Nephron (organoid): ENCODE results near the gene GIPR.

ENCODE experiments used
- H3K27ac Mint-ChIP-seq, 3 experiments: 2 replicates each; pipeline ENCODE4 v1.8.0; 2020; ENCODE audit warnings: mixed read lengths in 3 of 3, mild to moderate bottlenecking in 2 of 3, moderate library complexity in 1 of 3
- H3K27me3 Mint-ChIP-seq: 2 replicates; pipeline ENCODE4 v1.8.0; 2021; ENCODE audit warnings: low read depth, mild to moderate bottlenecking, moderate library complexity, mixed read lengths
- H3K36me3 Mint-ChIP-seq: 2 replicates; pipeline ENCODE4 v1.8.0; 2020; ENCODE audit warnings: low read depth, mixed read lengths
- H3K4me1 Mint-ChIP-seq: 2 replicates; pipeline ENCODE4 v1.8.0; 2020; ENCODE audit warnings: mixed read lengths
- H3K4me3 Mint-ChIP-seq, 3 experiments: 2 replicates each; pipeline ENCODE4 v1.8.0; 2020; ENCODE audit warnings: mild to moderate bottlenecking in 3 of 3, mixed read lengths in 3 of 3, moderate library complexity in 2 of 3
- H3K9me3 Mint-ChIP-seq: 2 replicates; pipeline ENCODE4 v1.8.0; 2020; ENCODE audit warnings: mixed read lengths
- CTCF ChIP-seq, 3 experiments: fragments of 200-600 bp; sonication (generic); IDR thresholded peaks; one replicate each; pipeline ENCODE4 v1.5.0; 2021; ENCODE audit warnings: antibody characterized with exemption in 3 of 3; ENCODE audit not compliant: unreplicated experiment in 3 of 3

GIPR gene

GRCh38 chr19:45638930-45639729 lies 28.9 kb upstream of the GIPR start, which contains the start of gene EML2:
EML2 (minus strand) TSS chr19:45639397; CDS start chr19:45639376, 21 bp downstream.
- H3K9me3 Mint-ChIP-seq = no peaks in the 10 kb centered on the region
- no peaks in the 10 kb centered on the region for H3K36me3 Mint-ChIP-seq
- H3K27ac Mint-ChIP-seq = peak within 1 kb of the TSS; percentile 31 to 85 (median 61)
- H3K4me3 Mint-ChIP-seq = peak within 1 kb of the TSS; percentile 90 to 95 (median 92)
- H3K4me1 Mint-ChIP-seq = peaks cover 28% of the 10 kb centered on the region
- TF ChIP-seq CTCF (IDR thresholded peaks at IDR 0.05; ENCODE audit: unreplicated experiment in 3 of 3) = no peak
- H3K27me3 Mint-ChIP-seq = peaks cover 22% of the 10 kb centered on the region

GRCh38 chr19:45640849-45641273 lies 27.2 kb upstream of the GIPR start:
- TF ChIP-seq CTCF (IDR thresholded peaks at IDR 0.05; ENCODE audit: unreplicated experiment in 3 of 3) = no peak
- Mint-ChIP-seq H3K36me3 (no peaks in the 10 kb centered on the region), H3K27me3 (peaks cover 32% of the 10 kb centered on the region), H3K27ac (peak overlapping the region; percentile 0 to 61 (median 48)), H3K9me3 (no peaks in the 10 kb centered on the region), H3K4me1 (peaks cover 28% of the 10 kb centered on the region), H3K4me3 (peak overlapping the region; percentile 73 to 80 (median 79))

- Mint-ChIP-seq H3K27ac (peak overlapping the region; percentile 0 to 61 (median 48)), H3K9me3 (no peaks in the 10 kb centered on the region), H3K4me3 (peak overlapping the region; percentile 73 to 80 (median 79)), H3K36me3 (no peaks in the 10 kb centered on the region), H3K4me1 (peaks cover 34% of the 10 kb centered on the region), H3K27me3 (peaks cover 38% of the 10 kb centered on the region)
- no peak for TF ChIP-seq CTCF (IDR thresholded peaks at IDR 0.05; ENCODE audit: unreplicated experiment in 3 of 3)
Observed at GRCh38 chr19:45641274-45642105, 26.5 kb upstream of the GIPR start.

GRCh38 chr19:45643024-45643926 lies 24.7 kb upstream of the GIPR start:
- H3K4me1 Mint-ChIP-seq = peaks cover 32% of the 10 kb centered on the region
- H3K36me3 Mint-ChIP-seq = no peaks in the 10 kb centered on the region
- H3K9me3 Mint-ChIP-seq = no peaks in the 10 kb centered on the region
- peaks cover 35% of the 10 kb centered on the region for H3K27me3 Mint-ChIP-seq
- TF ChIP-seq CTCF (IDR thresholded peaks at IDR 0.05; ENCODE audit: unreplicated experiment in 3 of 3) = peak; percentile 99
- peak overlapping the region in 1 of 3 experiments; percentile 26 for H3K27ac Mint-ChIP-seq
- H3K4me3 Mint-ChIP-seq = peak overlapping the region; percentile 67 to 84 (median 82)

- Mint-ChIP-seq H3K4me3 (peak overlapping the region; percentile 67 to 84 (median 82)), H3K9me3 (no peaks in the 10 kb centered on the region), H3K27me3 (peaks cover 35% of the 10 kb centered on the region), H3K4me1 (peaks cover 24% of the 10 kb centered on the region), H3K27ac (peak overlapping the region in 1 of 3 experiments; percentile 10), H3K36me3 (no peaks in the 10 kb centered on the region)
- no peak for TF ChIP-seq CTCF (IDR thresholded peaks at IDR 0.05; ENCODE audit: unreplicated experiment in 3 of 3)
Observed at GRCh38 chr19:45643927-45644771, 23.9 kb upstream of the GIPR start.
